ENCODE results near the gene VEPH1.

GRCh38 chr3:157257101-157257500, 246.1 kb downstream of the VEPH1 start:
- TF ChIP-seq SMC3 (IDR thresholded peaks at IDR 0.05; ENCODE audit: low read depth, low read length): no peak
- no peak for TF ChIP-seq RFX5 (IDR thresholded peaks at IDR 0.05; ENCODE audit: low read length)
- no peak for TF ChIP-seq USF1 (IDR thresholded peaks at IDR 0.05; ENCODE audit: borderline replicate concordance, low read depth)
- no peak for TF ChIP-seq TCF12 (IDR thresholded peaks at IDR 0.05)
- TF ChIP-seq POLR2AphosphoS5 (IDR thresholded peaks at IDR 0.05; ENCODE audit: low read depth, low read length): no peak
- TF ChIP-seq, protein P1, sequence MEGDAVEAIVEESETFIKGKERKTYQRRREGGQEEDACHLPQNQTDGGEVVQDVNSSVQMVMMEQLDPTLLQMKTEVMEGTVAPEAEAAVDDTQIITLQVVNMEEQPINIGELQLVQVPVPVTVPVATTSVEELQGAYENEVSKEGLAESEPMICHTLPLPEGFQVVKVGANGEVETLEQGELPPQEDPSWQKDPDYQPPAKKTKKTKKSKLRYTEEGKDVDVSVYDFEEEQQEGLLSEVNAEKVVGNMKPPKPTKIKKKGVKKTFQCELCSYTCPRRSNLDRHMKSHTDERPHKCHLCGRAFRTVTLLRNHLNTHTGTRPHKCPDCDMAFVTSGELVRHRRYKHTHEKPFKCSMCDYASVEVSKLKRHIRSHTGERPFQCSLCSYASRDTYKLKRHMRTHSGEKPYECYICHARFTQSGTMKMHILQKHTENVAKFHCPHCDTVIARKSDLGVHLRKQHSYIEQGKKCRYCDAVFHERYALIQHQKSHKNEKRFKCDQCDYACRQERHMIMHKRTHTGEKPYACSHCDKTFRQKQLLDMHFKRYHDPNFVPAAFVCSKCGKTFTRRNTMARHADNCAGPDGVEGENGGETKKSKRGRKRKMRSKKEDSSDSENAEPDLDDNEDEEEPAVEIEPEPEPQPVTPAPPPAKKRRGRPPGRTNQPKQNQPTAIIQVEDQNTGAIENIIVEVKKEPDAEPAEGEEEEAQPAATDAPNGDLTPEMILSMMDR (IDR thresholded peaks at IDR 0.05): no peak
- TF ChIP-seq SIN3A (IDR thresholded peaks at IDR 0.05; ENCODE audit: borderline replicate concordance, low read depth, low read length): no peak
- no peak for TF ChIP-seq TAF1 (IDR thresholded peaks at IDR 0.05; ENCODE audit: borderline replicate concordance, low read depth, low read length)
- TF ChIP-seq JUND (IDR thresholded peaks at IDR 0.05): no peak
- no peak for TF ChIP-seq PBX3 (IDR thresholded peaks at IDR 0.05)
- no peak for TF ChIP-seq GABPA (IDR thresholded peaks at IDR 0.05; ENCODE audit: low read depth)
- TF ChIP-seq MXI1 (IDR thresholded peaks at IDR 0.05; ENCODE audit: low read depth, low read length): no peak
- no peak for TF ChIP-seq EZH2phosphoT487 (IDR thresholded peaks at IDR 0.05; ENCODE audit: borderline replicate concordance, low read depth)

Data from SK-N-SH (cell line).